GM18517 (cell line): ENCODE measurements around the gene SLC25A31.

ENCODE experiments used
- ATAC-seq: cut with Tn5 transposase; IDR thresholded peaks from one replicate; pipeline ENCODE4 v1.9.1; 2021; ENCODE audit warnings: mild to moderate bottlenecking, moderate library complexity; ENCODE audit not compliant: unreplicated experiment

SLC25A31 gene

DNA sequence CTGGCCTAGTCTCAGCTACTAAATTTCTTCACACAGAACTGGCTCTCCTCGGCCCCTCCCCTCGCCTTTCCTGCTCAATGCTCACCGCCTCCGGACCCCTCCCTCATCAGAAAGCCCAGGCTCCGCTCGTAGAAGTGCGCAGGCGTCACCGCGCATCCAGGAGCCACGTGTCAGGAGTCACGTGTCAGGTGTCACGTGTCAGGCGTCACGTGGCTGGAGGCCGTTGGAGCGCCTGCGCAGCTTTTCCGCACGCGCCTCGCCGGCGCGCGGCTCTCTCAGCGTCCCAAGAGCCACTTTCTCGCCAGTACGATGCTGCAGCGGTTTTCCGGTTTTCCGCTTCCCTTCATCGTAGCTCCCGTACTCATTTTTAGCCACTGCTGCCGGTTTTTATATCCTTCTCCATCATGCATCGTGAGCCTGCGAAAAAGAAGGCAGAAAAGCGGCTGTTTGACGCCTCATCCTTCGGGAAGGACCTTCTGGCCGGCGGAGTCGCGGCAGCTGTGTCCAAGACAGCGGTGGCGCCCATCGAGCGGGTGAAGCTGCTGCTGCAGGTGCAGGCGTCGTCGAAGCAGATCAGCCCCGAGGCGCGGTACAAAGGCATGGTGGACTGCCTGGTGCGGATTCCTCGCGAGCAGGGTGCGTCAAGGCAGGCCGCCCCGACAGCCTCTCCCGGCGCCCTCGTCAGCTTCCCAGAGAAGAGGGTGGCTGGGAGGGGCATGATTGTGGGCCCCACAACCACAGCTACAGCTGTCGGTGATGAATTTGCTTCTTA is at the start of gene SLC25A31:
TSS of gene SLC25A31 (plus strand) at position 259 of the 772 bp plus-strand sequence. CDS start at position 405, 146 bp downstream.
- no peak for ATAC-seq

DNA sequence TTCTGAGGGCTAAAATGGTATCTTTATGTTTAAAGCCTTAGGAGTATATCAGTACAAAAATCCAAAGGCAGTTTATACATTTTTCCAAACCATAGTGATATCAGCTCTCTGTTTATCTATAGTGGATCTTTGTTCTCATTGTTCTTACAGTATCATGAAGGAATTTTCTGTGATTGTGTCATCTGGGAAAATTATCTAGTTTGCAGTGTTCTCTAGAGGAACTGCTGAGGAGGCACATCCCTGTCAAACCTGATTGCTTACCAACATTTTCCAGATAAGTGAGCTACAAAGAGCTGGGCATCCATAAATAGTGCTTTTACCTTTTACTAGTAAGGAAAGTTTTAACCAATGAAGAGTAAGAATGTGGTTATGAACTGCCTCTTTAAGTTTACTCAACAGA is 44.9 kb upstream of the SLC25A31 start:
- no peak for ATAC-seq

DNA sequence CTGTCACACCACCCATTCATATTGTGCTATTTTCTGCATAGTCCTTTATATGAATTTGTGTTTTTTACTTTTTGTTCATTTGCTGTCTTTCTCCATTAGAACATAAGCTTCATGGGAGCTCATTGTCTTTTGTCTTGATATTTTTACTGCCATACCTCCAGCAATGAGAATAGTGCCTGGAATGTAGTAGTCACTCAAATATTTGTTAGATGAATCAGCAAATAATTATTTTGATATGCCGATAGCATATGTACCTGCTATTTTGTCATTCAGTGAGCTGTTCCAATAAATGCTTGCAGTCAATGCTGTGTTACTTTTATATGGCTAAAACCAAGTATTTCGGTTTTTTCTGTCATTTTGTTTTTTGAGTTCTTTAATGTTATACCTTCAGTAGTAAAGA is 43.5 kb upstream of the SLC25A31 start:
- ATAC-seq: no peak

DNA sequence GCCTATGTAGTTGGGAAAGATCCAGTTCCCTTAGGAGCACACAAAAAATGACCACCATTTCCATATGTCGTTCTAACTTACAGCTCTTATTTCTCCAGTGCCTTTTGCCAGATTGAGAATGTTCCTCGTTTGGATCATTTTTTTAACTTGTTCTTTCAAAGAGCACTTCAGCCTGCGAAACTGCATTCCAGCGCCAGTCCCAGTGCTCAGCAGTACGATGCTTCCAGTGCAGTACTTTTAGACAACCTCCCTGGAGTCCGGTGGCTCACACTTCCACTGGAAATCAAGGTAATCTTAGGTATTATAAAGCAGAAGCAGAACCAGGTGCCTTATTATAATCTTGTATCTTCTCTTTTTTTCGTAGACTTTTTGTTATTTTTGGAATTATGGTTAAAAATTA is 42.6 kb upstream of the SLC25A31 start:
- no peak for ATAC-seq

DNA sequence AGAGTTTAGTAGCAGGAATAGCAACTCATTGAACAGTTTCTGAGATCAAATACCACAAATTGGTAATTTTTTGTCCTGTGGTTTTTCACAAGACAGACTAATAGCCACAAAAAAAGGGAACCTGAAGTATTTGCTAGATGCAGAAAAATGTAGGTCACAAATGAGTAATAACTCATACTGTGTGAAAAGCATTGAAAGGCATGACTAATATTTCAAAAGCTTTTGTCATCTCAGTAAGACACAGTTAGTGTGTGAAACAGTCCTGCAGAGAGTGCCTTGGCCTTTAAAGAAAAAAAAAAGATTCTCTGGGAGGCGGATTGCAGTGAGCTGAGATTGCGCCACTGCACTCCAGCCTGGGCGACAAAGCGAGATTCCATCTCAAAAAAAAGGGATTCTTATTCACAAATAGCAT is 31.4 kb upstream of the SLC25A31 start:
- peak; percentile 100 for ATAC-seq

DNA sequence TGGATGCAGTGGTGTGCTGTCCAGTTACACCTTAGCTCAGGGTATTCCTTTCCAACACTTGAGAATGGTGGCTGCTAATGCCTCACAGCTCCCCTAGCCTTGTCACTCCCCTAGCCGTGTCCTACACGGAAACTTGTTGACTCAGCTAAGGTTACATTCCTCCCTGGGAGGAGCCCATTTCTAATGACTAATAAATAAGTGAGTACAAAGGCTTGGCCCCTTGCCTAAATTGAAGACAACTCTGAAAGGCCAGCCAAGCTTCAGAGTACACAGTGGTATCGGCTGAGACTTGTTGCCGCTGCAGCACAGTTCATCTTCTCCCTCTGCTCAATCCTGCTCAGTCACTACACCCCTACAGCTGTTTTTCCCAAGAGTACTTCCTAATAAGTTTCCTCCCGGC is 21.2 kb upstream of the SLC25A31 start:
- no peak for ATAC-seq

DNA sequence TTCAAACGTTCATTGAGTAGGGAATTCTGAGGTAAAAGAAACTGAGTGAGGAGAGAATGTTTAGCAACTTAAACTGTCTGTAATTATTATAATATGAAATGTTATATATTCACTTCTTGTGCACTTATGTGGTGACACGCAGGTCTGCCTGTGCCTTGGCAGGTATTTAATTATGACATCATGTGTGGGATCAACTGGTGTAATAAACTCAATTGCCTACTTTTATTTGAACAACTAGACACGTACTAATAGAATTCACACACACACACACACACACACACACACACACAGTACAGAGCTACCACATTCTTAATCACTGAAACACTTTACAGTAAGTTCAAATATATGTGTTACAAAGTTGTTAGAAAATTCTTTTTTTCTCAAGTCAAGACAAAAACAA is 20.7 kb upstream of the SLC25A31 start:
- no peak for ATAC-seq

DNA sequence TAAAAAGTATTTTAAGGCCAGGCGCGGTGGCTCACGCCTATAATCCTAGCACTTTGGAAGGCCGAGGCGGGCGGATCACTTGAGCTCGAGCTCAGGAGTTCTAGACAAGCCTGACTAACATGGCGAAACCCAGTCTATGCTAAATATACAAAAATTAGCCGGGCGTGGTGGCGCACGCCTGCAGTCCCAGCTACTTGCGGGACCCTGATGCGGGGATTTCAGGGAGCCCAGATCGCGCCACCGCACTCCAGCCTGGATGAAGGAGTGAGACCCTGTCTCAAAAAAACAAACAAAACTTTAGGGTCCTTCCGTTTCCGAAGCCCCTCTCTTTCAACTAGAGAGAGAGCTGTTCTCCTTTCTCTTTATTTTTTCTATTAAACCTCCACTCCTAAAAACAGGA is 1.2 kb downstream of the SLC25A31 start:
- ATAC-seq: no peak

DNA sequence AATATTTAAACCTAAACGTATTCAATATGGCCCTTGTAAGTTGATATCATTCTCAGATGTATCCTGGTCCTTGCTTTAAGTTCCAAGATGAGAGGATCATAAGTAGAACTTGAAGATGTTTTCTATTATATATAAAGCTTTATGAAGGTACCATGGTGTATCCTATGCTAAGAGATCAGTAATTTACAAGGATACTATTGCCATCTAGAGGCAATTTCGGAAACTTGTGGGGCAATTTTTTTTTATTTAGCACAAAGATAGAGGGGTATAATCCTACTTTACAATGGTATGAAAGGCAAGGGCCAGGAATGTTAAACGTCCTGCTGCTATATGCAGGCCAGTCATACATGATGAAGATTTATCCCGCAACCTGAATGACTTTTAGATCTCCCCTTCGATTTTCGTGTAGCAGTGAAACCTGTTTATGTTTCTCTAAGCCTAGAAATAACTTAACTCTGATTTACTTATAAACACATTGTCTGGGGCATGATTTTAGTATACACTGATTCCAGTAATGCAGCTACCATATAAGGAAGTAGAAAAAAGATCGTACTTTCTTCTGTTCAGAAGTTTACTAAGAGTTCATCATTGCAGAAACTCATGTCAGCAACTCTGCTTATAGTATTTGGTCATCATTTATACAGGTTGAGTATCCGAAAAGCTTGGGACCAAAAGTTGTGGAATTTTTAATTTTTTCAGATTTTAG is 2.6 kb downstream of the SLC25A31 start:
- ATAC-seq: peak; percentile 90

DNA sequence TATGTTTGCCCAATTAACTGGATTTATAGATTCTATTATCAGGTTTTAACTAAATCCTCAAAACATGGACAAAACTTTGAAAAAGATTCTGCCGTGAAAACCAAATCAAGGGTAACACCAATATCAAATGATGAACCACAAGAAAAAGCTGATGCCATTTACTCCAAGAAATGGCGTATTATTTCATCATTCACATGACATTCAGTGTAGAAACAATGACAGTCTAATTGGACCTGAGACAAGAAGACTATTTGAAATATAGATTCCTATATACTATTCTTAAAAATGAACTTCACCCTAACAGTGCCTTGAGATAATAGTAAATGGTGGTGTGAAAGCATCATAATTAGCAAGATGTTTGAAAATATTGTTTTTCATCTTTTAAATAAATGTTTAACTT is 4.8 kb downstream of the SLC25A31 start:
- ATAC-seq: no peak

DNA sequence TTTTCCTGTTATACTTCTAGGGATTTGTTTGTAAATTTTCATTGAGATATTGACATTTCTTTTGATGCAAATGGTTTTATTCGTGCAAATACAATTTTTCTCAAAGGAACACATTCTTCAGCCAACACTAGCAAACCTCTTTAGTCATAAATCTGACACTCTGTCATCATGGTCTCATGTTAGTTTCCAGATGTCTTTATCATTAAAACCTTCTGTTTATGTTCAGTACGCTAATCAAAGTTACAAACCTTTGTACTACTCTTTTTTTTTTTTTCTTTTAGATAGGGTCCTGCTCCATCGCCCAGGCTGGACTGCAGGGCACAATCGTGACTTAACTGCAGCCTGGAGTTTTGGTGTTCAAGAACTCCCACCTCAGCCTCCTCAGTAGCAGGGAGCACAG is 7.1 kb downstream of the SLC25A31 start:
- ATAC-seq: no peak

DNA sequence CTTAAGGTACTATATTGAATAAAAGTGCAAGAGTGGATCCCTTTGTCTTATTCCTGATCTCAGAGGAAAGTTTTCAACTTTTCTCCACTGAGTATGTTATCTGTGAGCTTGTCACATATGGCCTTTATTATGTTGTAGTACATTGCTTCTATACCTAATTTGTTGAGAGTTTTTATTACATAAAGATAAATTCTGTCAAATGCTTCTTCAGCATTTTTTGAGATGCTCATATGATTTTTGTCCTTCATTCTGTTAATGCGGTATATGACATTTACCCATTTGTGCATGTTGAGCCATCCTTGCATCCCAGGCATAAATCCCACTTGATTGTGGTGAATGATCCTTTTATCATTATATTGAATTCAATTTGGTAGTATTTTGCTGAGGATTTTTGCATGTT is 11.0 kb downstream of the SLC25A31 start:
- ATAC-seq: no peak

DNA sequence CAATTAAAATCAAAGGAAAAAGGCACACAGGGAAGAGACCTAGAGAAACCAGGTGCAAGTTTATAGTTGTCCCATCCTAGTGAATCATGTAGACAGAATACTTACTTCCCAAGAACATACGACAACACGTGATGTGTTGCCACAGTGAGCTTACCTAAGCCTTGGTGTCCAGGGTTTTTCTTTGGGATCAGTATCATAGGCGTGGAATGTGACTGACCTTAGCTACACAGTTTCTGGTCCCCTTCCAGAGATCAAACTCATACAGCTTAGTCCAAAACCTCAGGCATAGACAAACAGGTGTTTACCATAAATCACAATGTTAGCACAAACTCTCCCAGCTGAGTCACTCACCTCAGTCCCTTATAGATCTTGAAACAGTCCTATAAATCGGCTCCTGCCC is 17.7 kb downstream of the SLC25A31 start:
- ATAC-seq: no peak

DNA sequence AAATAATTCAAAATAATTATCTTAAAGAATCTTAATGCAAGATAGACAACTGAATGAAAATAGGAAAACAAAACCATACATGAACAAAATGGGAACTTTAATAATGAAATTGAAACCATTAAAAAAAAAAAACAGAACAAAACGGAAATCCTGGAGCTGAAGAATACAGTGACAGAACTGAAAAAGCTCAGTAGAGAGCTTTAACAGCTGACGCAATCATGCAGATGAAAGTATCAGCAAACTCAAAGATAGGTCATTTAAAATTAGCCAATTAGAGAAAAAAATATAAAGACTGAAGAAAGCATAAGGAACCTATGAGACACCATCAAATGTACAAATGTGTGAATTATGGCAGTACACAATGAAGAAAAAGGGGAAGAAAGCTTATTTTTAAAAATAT is 18.8 kb downstream of the SLC25A31 start:
- no peak for ATAC-seq

DNA sequence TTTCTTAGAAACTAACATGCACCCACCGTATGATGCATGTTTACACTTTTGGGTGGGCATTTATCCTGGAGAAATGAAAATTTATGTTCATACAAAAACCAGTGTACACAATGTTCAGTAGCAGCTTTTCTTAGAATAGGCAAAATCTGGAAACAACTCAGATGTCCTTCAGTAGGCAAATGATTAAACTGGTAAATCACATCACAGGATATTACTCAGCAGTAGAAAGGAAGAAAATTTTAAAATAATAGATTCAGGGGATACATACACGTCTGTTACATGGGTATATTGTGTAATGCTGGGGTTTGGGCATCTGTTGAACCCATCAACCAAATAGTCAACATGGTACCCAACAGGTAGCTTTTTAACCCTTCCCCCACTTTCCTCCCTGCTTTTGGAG is 26.7 kb downstream of the SLC25A31 start:
- ATAC-seq: no peak

DNA sequence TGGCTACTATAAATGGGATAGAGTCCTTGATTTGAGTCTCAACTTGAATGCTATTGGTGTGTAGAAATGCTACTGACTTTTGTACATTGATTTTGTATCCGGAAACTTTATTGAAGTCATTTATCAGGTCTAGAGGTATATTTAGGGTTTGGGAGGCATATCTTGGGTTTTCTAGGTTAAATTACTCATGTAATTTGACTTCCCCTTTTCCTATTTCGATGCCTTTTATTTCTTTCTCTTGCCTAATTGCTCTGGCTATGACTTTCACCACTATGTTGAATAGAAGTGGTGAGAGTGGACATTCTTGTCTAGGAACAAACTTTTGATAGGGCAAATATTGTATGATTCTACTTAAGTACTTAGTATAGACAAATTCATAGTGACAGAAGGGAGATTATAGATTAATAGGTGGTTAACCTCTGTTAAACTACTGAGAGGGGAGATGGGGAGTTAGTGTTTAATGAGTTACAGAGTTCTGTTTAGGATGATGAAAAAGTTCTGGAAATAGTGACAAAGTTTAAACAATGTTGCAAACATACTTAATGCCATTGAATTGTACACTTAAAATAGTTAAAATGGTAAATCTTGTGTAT is 29.1 kb downstream of the SLC25A31 start:
- peak; percentile 75 for ATAC-seq

DNA sequence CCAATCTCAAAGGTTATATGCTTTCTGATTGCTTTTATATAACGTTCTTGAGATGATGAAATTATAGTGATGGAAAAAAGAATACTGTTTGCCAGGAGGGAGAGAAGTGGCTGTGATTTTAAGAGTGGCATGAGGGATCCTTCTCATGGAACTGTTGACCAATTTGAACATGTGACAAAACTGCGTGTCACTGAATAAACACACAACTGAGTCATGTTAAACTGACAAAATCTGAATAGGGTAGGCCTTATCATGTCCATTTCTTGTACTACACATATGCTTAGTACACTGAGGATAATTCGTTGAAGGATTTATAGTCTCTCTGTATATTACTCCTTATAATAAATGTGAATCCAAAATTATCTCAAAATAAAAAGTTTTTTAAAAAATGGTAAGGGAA is 29.7 kb downstream of the SLC25A31 start:
- no peak for ATAC-seq

DNA sequence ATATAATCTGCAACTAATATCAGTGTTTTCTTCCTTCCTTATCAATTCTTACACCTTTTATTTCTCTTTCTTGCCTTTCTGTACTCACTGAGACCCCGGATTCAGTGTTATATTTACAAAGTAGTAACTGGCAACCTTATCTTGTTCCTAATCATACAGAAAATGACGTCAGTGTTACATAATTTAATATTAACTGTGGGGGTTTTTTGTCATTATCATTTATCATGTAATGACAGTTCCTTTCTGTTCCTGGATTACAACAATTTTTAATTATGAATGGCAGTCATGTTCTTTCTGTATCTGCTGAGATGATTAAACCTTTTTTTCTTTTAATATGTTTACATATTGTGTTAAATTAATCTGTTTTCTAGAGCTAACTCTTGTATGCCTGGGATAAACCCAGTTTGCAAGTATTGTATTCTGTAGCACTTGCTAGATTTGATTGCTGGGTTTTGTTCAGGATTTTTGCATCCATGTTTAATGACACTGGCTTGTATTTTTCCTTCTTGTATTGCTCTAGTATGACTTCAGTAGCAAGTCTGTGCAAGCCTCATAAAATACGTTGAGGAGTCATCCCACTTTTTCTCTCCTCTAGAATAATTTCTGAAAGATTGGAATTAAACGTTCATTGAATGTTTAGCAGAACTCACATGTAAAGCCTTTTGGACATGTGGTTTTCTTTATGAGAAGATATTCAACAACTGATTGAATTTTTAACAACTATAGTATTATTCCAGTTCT is 41.5 kb downstream of the SLC25A31 start:
- ATAC-seq: no peak

DNA sequence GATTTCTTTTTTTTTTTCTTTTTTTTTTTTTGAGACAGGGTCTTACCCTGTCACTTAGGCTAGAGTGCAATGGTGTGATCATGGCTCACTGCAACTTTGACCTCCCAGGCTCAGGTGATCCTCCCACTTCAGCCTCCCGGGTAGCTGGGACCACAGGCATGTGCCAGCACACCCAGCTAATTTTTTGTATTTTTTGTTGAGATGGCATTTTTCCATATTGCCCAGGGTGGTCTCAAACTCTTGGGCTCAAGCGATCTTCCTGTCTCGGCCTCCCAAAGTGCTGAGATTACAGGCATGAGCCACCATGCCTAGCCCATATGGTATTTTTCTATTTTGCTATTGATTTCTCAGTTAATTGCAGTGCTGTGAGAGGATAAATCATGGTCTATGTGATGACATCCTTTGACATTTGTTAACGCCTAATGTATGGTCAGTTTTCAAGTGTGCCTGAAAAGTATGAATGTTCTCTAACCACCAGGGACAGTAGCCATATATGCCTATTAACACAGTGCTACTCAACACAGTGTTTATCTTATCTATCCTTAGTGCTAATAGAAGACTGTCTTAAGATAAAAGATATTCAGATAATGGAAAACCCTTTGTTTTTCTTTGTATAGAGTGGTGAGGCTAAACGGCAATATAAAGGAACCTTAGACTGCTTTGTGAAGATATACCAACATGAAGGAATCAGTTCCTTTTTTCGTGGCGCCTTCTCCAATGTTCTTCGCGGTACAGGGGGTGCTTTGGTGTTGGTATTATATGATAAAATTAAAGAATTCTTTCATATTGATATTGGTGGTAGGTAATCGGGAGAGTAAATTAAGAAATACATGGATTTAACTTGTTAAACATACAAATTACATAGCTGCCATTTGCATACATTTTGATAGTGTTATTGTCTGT is 42.8 kb downstream of the SLC25A31 start:
- no peak for ATAC-seq

DNA sequence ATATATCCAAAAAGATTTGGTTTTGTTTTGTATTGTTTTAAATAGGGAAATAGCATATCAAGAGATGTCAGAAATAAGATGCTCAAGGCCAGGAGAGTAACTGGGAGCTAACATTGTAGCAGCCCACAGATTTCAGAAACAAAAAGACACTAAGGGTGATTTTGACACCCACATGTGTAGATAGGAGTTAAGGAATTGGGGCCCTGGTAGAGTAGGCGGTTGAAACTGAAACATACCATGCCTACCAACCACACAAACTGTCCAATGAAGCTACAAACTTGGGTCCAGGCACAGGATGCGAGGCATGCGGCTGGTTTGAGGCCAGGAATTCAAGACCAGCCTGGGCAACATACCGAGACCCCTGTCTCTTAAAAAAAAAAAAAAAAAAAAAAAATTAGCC is 45.6 kb downstream of the SLC25A31 start:
- peak; percentile 47 for ATAC-seq
